ENCODE measurements around the gene HAUS5. TPM values are rescaled to one million over a fixed set of nuclear protein-coding genes. Genes with fewer than 3 reads are reported as not detected.

The HAUS5 gene
- total RNA-seq, 1 experiment from 2014 or later: 32.9 TPM

- Histone ChIP-seq H3T11ph (ENCODE audit: low read length) (no peak within 1 kb of the TSS), H3K14ac (ENCODE audit: insufficient read depth, low read length) (no peak within 1 kb of the TSS), H2AK5ac (ENCODE audit: insufficient read length, low read length) (no peak within 1 kb of the TSS), H3K79me2 (ENCODE audit: insufficient read depth, low read length) (no peaks in the 10 kb centered on the region; the same call in 1 of the 2 replicates), H3K79me1 (ENCODE audit: insufficient read depth, low read depth, low read length, poor library complexity, severe bottlenecking) (no peaks in the 10 kb centered on the region), H3K4me1 (ENCODE audit: insufficient read depth, low read length) (no peaks in the 10 kb centered on the region), H2BK15ac (ENCODE audit: low read depth, low read length) (no peak within 1 kb of the TSS), H2BK12ac (ENCODE audit: insufficient read length, low read depth, low read length) (no peak within 1 kb of the TSS), H3K23ac (ENCODE audit: insufficient read length, low read depth, low read length) (no peak within 1 kb of the TSS), H2BK5ac (ENCODE audit: insufficient read length, low read length) (no peak within 1 kb of the TSS), H4K8ac (replicated peaks; ENCODE audit: insufficient read length, low read depth, low read length) (no peak within 1 kb of the TSS), H4K91ac (ENCODE audit: insufficient read length, low read depth, low read length) (no peak within 1 kb of the TSS), H3K18ac (ENCODE audit: insufficient read length, low read depth, low read length) (no peak within 1 kb of the TSS), H4K5ac (ENCODE audit: insufficient read length, low read depth, low read length) (no peak within 1 kb of the TSS), H3K27ac (ENCODE audit: insufficient read length, low read depth, low read length) (no peak within 1 kb of the TSS), H3K23me2 (ENCODE audit: insufficient read length, low read depth, low read length, poor library complexity, severe bottlenecking) (peaks cover 3% of the 10 kb centered on the region), H4K20me1 (ENCODE audit: control insufficient read depth, insufficient read depth, insufficient read length) (no peaks in the 10 kb centered on the region), H2BK120ac (ENCODE audit: low read depth, low read length, poor library complexity, severe bottlenecking) (no peak within 1 kb of the TSS), H2AFZ (ENCODE audit: low read length) (no peak within 1 kb of the TSS), H3K9ac (ENCODE audit: extremely low read depth, insufficient read length, low read length) (no peak within 1 kb of the TSS), H2BK20ac (ENCODE audit: low read depth, low read length, poor library complexity, severe bottlenecking) (no peak within 1 kb of the TSS), H3K9me3 (ENCODE audit: control insufficient read depth, low read depth, low read length) (no peaks in the 10 kb centered on the region), H3K4ac (ENCODE audit: low read depth, low read length) (no peak within 1 kb of the TSS), H3K56ac (ENCODE audit: insufficient read length, low read depth, low read length) (no peak within 1 kb of the TSS), H3K4me2 (ENCODE audit: insufficient read depth, insufficient read length, low read length) (no peak within 1 kb of the TSS), H3K27me3 (ENCODE audit: insufficient read depth, low read length) (peaks cover 3% of the 10 kb centered on the region; the same call in 1 of the 2 replicates)
- H3K9me3 Mint-ChIP-seq: peaks cover 0 to 2% of the 10 kb centered on the region in 2 experiments; a peak in 1 of 5 replicates
- H3K4me3 Mint-ChIP-seq: no peak within 1 kb of the TSS; a peak in 1 of 5 replicates
- WGBS (ENCODE audit: extremely low coverage, insufficient read length, low lambda C conversion rate): no CpG with 5 or more reads among the region's 15 CpGs
- peaks cover 2 to 9% of the 10 kb centered on the region in 2 experiments; a peak in 3 of 4 replicates for H3K4me1 Mint-ChIP-seq
- no peaks in the 10 kb centered on the region; a peak in 1 of 7 replicates for H3K36me3 Mint-ChIP-seq (ENCODE audit: insufficient read depth in 1 of 3, low read depth in 3 of 3)
- no peak for DNase-seq
- no peak for TF ChIP-seq CTCF (conservative IDR thresholded peaks at IDR 0.05)
- peaks cover 50% of the 10 kb centered on the region for H3K27me3 Mint-ChIP-seq (ENCODE audit: low read depth)
- H3K27ac Mint-ChIP-seq: peak within 1 kb of the TSS in 1 of 3 experiments; percentile 55; a peak in 3 of 7 replicates
These were observed 49.2 kb upstream of the HAUS5 start, which contains the start of gene ATP4A for GRCh38 chr19:35563207-35563829. TSS of gene ATP4A (minus strand) at chr19:35563658. CDS start at chr19:35563629, 29 bp downstream.

All from H9 (cell line).